GM18951 (cell line): ENCODE measurements around the gene ELAC2.

ENCODE experiments used
- POLR2A ChIP-seq: IDR thresholded peaks from 4 replicates; pipeline ENCODE4 v1.6.1; 2011; ENCODE audit warnings: mild to moderate bottlenecking; ENCODE audit not compliant: insufficient read length, insufficient read depth; ENCODE audit errors: extremely low read depth
- in situ Hi-C: fragments of 300-500 bp; cut with MboI; formaldehyde crosslinking; loops from one replicate; pipeline ENCODE4 v1.12.0; 2022; ENCODE audit warnings: low sequenced_read_pairs, mixed read lengths, inconsistent platforms; ENCODE audit not compliant: unreplicated experiment

Gene ELAC2

DNA sequence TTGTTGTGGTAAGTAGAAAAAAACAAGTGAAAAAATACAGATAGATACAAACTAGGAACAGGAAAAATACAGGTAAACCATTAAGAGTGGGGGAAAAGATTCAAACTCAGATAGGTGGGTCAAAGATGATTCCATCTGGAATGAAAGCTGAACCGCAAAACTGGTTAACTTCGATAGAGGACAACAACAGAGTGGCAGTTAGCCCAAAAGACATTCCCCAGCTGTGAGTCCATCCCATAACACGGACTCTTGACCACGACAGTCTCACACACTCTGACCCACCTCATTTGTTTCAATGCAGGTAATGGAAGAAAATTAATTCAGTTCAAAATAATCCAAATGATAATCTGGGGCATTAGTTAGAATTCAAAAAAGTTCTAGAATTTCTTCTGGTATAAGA lies 13.5 kb downstream of the ELAC2 start:
- in situ Hi-C loops, result no loop called here
- TF ChIP-seq POLR2A, result no peak

DNA sequence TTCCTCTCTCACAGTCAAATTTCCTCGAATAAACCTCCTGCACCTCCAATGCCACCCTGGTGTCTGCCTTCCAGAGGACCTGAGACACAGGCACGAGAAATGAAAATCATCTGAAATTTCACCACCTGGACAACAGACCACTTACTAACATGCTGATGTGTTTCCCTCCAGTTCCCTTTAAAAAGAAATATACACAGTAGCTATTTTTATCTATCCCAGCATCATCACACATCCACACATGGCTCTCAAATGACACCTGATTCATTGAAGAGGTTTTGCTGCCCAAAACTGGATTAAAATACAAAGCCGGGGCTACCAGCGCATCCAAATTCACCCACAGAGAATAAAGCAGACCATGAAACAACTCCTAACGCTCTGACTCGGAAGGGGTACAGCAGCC lies 13.9 kb downstream of the ELAC2 start:
- no peak for TF ChIP-seq POLR2A
- in situ Hi-C loops, result no loop called here

DNA sequence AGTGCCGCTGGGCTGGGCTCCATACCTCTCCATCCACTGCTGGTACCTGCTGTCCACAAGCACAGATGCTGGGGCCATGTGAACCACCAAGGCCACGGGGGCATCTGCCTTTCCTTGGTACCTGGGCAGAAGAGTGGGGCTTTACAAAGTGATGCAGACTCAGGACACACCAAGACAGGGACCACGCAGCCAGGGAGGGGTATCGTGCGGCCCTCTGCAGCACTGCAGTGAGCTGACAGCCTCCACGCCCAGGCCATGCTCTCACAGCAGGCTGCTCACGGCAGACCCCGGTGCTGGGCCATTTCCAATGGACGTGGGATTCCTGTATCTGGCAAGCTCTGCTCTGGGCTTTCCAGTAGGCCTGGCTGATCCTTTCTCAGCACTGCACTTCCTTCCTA lies 14.4 kb downstream of the ELAC2 start:
- in situ Hi-C loops, result no loop called here
- TF ChIP-seq POLR2A, result no peak

DNA sequence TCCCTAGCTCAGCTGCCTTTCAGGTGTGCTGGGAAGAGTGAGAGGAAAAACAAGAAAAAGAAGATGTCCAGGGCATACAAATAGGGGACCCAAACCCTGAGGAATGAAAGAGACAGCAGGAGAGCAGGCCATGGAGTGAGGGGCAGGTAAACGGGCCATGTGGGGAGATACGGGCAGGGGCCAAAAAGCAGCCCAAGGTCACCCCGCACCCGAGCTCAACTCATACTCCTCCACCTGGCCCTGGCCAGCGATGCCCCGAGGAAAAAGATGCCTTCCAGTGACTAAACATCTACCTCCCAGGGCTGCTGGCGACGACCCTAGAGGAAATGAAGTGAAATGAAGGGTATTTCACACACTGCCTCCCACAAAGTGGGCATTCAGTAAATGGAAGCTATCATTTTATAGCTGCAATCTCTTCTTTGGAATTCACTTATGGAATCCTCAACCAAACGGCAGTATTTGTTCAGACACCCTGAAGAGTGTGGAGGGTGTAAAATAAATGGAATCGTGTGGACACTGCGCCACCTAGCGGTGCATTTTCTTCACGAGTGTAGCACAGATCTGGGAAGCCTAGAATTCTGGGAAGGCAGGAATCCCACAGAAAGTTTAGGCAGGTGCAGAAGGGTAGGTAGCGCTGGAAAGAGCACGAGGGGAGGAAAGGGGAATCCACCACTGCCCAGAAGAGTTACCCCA lies 14.9 kb downstream of the ELAC2 start:
- in situ Hi-C loops, result no loop called here
- no peak for TF ChIP-seq POLR2A

DNA sequence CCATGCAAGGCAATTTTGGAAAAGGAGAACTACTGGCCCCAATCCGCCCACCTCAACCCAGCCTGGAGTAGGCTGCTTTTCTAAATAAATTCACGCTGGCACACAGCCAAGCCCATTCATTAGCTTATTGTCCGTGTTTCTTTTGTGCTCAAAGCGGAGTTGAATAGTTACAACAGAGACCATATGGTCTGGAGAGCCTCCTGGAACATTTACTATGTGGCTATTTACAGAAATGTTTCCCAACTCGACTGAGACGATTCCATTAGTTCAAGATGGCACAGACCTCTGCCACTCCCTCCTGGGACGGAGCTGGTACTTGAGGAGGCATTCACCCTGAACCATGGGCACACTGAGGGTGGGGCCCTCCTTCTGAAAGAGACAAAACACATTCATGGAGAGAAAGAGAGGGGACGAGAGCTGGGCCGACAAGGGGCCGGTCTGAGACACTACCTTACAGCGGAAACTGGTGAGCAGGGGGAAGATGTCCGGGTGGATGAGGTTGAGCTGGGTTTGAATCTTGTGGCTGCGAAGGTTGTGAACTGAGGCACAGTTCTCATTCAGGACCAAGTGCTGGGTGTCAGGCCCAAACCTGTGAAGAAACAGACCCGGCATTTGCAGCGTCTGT lies 15.7 kb downstream of the ELAC2 start:
- in situ Hi-C loops, result no loop called here
- TF ChIP-seq POLR2A, result no peak

DNA sequence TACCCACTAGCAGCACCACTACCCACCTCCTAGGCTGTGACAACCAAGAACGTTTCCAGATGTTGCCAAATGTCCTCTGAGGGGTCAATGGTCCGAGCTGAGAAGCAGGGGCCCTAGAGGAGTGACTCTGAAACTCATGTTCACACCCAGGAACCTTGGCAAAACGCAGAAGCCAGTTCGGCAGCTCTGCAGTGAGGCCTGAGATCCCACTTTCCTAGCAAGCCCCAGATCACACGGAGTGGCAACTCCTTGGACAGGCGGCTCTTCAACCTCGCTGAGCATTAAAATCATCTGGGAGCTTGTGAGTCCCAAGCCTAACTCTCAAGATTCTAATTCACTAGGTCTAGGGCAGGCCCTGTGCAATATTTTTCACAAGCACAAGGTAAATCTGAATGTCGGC lies 17.3 kb downstream of the ELAC2 start:
- no peak for TF ChIP-seq POLR2A
- in situ Hi-C loops, result no loop called here

DNA sequence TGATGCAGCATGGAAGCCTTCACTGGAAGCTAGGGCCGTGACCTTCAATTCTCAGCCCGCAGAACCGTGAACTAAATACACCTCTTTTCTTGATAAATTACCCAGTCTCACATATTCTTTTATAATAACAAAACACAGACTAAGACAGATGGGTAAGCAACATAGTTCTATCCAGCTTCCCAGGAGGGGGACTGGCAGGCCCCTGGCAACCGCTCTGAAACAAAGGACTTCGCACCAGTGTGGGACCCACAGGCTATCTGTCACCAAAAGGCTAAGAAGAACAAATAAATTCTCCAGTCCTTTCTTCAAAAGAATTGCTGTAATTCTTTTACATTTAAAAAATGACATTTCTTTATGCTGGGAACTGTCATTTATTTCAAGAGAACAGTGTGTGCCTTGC lies 19.0 kb downstream of the ELAC2 start:
- TF ChIP-seq POLR2A, result no peak
- in situ Hi-C loops, result no loop called here

DNA sequence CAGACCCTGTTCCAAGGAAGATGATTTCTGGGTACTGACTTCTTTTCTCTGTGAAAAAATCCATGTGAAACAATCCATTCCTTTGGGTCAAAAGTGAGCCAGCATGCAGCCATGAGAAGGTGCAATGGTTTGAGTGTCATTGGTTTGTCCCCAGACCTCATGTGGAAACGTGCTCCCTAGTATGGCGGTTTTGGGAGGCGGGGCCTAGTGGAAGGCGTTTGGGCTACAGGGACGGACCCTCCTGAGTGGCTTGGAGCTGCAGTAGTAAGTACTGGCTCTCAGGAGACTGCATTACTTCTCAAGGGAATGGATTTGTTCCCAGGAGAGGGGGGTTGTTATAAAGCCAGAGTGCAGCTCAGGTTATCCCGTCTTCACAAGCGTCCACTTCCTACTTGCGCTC lies 19.4 kb downstream of the ELAC2 start:
- no peak for TF ChIP-seq POLR2A
- in situ Hi-C loops, result no loop called here

DNA sequence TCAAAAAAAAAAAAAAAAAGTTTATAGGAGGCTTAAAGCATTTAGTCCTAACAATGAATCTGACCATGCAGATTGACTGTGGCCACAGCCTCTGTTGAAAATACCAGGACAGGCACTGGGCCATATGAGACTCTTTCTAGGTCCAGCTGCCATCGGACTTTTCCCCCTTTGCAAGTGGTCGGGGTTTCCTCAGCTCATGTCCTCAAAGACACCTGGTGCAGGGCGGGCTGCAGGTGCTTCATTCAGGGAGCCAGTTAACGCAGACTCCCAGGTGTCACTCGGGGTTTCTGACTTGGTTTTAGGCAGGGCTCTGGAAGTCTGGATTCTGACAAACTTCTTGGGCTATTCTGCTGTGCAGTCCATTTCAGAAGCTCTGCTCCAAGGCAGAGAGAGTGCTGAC lies 20.9 kb downstream of the ELAC2 start:
- in situ Hi-C loops, result no loop called here
- TF ChIP-seq POLR2A, result no peak

DNA sequence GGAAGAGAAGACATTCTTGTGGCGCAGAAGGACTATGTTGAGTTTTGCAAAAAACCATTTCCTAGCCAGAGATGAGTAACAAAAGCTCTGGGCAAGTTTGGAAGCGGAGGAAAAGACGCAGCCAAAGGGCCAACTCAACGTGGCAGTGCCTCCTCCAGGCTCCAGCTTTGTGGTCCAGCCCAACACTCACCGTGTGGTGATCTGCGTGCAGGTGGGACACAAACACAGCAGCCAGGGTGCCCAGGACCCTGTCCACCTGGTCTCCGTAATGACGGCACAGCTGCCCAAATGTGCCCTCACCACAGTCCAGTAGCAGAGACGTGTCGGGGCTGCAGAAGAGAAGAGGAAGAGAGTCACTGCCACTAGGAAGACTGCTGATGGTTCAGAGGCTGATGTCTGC lies 21.5 kb downstream of the ELAC2 start:
- in situ Hi-C loops, result no loop called here
- TF ChIP-seq POLR2A, result no peak

DNA sequence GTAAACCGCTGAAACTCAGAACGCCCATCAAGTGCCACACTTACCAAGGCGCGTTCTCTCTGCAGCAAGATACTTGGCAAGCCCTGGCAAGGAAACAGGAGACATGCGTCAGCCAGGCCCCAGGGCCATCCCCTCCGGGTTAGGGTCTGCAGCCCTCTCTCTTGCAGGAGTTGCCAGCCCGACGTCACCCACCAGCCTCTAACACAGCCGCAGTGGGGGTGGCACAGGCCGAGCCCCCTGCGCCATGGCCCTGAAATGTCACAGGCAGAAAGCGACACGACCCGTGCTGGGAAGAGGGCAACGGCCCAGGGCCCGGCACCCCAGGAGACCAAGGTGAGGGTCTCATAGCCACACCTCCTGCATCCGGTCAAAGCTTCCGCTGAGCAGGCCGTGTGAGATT lies 21.9 kb downstream of the ELAC2 start:
- no peak for TF ChIP-seq POLR2A
- in situ Hi-C loops, result no loop called here

DNA sequence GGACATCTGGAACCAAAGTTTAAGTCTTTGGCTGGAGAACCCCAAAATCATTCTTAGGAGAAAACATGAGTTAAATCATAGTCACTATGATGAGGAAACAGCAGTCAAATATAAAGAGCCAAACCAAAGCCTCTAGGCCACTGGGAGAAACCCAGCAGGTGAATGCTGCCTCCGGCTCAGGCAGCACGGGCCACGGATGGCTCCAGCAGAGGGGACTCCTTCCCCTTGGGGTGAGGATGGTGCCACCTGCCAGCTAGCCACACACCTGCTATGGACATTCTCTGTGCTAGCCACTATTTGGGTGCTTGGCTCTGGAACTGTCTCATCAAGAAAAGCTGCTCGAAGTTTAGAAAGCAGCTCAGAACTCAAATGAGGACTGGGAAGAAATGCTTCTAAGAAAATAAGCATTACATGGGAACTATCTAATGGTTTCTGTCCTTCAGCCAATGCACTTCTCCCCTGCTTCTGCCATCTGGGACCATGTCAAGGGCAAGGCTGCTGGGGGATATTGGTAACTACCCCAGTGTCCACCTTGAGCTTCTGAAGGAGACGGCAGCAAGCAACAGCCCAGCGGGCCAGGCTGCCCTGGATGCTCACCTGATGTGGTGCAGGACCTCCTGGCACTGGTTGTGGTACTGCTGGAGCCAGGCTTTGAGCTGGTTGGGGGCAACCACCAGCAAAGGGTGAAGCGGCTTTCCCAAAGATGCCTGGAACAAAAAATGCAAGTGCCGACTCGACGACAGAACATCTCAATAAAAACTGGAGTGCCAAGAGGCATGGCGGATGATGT lies 22.5 kb downstream of the ELAC2 start:
- in situ Hi-C loops, result no loop called here

DNA sequence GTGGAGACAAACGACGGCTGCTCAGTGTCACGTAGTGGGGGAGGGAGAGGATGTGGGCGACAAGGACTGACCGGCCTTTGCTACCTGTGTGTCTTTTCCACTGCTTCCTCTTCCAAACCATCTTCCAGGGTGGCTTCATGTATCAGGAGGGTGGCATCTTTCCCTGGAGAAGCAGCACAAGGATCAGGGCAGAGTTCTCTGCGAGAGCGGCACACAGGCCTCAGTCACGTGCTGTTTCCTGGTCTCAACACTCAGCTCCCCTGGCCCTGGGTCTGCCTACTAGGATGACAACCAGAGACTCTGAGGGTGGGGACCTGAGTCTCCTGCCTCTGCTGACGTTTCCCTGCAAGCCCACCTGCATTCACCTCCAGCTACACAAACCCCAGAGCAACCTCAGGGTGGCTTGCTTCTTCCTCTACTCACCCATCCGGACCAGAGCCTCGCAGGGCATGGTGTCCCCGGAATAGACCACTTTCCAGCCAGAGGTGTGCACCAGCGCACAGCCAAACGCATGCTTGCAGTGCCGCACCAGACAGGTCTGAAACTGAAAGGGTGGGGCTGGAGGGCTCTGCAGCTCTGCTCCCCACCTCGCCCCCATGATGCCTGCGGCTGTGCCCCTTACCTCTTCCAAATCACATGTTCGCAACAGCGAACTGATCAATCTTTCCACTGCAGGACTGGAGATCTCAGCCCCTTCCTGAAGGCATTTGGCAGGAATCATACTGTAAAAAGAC lies 23.3 kb downstream of the ELAC2 start:
- TF ChIP-seq POLR2A, result no peak
- in situ Hi-C loops, result no loop called here

More for the DNA sequence above, 22.5 kb downstream of the ELAC2 start:
- no peak for TF ChIP-seq POLR2A

DNA sequence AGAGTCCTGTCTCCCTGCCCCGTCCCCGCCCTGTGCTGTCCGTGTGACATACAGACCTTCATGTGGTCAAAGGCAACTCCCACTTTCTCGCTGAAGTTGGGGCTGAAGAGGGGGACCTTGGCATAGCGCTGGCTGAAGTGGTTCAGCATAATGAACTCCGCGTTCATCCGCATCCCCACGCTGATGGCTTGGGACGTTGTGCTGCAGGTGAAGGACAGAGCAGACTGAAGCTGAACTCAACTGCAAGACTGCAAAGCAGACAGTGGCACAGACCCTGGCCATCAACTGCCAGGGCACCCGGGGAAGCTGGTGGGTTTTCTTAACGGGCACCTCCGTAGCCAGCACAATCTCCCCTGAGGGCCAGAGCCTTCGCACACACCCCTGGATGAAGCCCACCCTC lies 24.2 kb downstream of the ELAC2 start:
- no peak for TF ChIP-seq POLR2A
- in situ Hi-C loops, result no loop called here

DNA sequence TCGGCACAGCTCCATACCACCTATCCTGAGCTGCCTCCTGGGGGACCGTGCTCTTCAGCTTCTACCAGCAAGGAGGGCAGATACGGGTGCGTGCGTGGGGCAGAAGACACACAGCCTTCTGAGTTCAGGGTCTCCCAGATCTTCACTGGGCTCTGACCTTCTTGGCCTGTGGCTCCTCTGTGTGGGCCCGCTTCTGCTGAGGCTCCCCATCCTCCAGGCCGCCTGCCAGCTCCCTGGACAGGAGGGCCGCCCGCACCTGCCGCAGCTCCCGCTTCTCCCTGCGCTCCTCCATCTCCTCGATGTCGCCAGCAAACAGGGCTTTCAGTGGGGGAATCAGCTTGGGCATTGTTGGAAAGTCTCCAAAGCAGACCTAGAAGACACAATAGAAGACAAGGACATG lies 25.2 kb downstream of the ELAC2 start:
- no peak for TF ChIP-seq POLR2A
- in situ Hi-C loops, result no loop called here
